ENCODE data around the gene BANP.

BANP gene

GRCh38 chr16:88061346-88062110, 110.3 kb downstream of the BANP start:
- H3K9ac ChIP-seq (ENCODE audit: low read length) = no peak overlapping the region
- H2AK5ac ChIP-seq (ENCODE audit: low read length) = no peak overlapping the region
- no peak overlapping the region for H3K4ac ChIP-seq (ENCODE audit: low read depth, low read length)
- no peak overlapping the region for H4K91ac ChIP-seq (ENCODE audit: low read depth, low read length)
- H4K8ac ChIP-seq (ENCODE audit: low read depth, low read length) = no peak overlapping the region
- DNase-seq = no peak
- H3K4me3 ChIP-seq (ENCODE audit: low read depth, low read length) = no peak overlapping the region
- H3K14ac ChIP-seq (ENCODE audit: low read length) = no peak overlapping the region
- no peak overlapping the region for H3K18ac ChIP-seq (ENCODE audit: low read length)
- H3K23ac ChIP-seq (ENCODE audit: low read length) = no peak overlapping the region
- H2BK120ac ChIP-seq (ENCODE audit: insufficient read depth, low read length, poor library complexity) = no peak overlapping the region
- H3K9me3 ChIP-seq (ENCODE audit: insufficient read depth, low read depth, low read length) = peaks cover 3% of the 10 kb centered on the region
- WGBS (ENCODE audit: extremely low coverage, insufficient coverage, insufficient read length) = no CpG with 5 or more reads among the region's 14 CpGs
- H3K4me1 ChIP-seq (ENCODE audit: control insufficient read depth in 1 of 2, insufficient read depth in 2 of 2, low read length in 2 of 2) = peaks cover 19 to 20% of the 10 kb centered on the region in 2 experiments
- H4K12ac ChIP-seq (ENCODE audit: low read depth, low read length) = no peak overlapping the region
- no peak overlapping the region for H2BK5ac ChIP-seq (ENCODE audit: low read depth, low read length, poor library complexity)
- no peak overlapping the region for H2AFZ ChIP-seq (ENCODE audit: insufficient read depth, low read length, poor library complexity)
- H3K79me1 ChIP-seq (ENCODE audit: low read length) = peaks cover 8% of the 10 kb centered on the region
- H3K36me3 ChIP-seq (ENCODE audit: control insufficient read depth in 1 of 2, insufficient read depth in 2 of 2, low read length in 2 of 2) = peaks cover 19 to 31% of the 10 kb centered on the region in 2 experiments
- no peaks in the 10 kb centered on the region for H3K79me2 ChIP-seq (ENCODE audit: control insufficient read depth, insufficient read depth, low read length, poor library complexity)
- H3K27me3 ChIP-seq (ENCODE audit: insufficient read depth, low read length) = no peaks in the 10 kb centered on the region
- H3K27ac ChIP-seq (ENCODE audit: low read depth, low read length) = no peak overlapping the region
- H3K4me2 ChIP-seq (ENCODE audit: low read length) = no peak overlapping the region
- H2BK12ac ChIP-seq (ENCODE audit: low read length) = no peak overlapping the region

- Histone ChIP-seq H3K14ac (ENCODE audit: low read length) (peak overlapping the region; percentile 62), H3K79me2 (ENCODE audit: control insufficient read depth, insufficient read depth, low read length, poor library complexity) (no peaks in the 10 kb centered on the region), H3K36me3 (ENCODE audit: control insufficient read depth in 1 of 2, insufficient read depth in 2 of 2, low read length in 2 of 2) (peaks cover 21 to 25% of the 10 kb centered on the region in 2 experiments), H2BK5ac (ENCODE audit: low read depth, low read length, poor library complexity) (peak overlapping the region; percentile 15), H3K18ac (ENCODE audit: low read length) (peak overlapping the region; percentile 13), H3K9ac (ENCODE audit: low read length) (no peak overlapping the region), H4K8ac (ENCODE audit: low read depth, low read length) (peak overlapping the region; percentile 1), H4K91ac (ENCODE audit: low read depth, low read length) (peak overlapping the region; percentile 72), H3K4ac (ENCODE audit: low read depth, low read length) (no peak overlapping the region), H2BK12ac (ENCODE audit: low read length) (peak overlapping the region; percentile 50), H3K79me1 (ENCODE audit: low read length) (peaks cover 8% of the 10 kb centered on the region), H2AFZ (ENCODE audit: insufficient read depth, low read length, poor library complexity) (peak overlapping the region; percentile 2), H2BK120ac (ENCODE audit: insufficient read depth, low read length, poor library complexity) (peak overlapping the region; percentile 1), H2AK5ac (ENCODE audit: low read length) (peak overlapping the region; percentile 9), H3K27me3 (ENCODE audit: insufficient read depth, low read length) (no peaks in the 10 kb centered on the region), H3K4me3 (ENCODE audit: low read depth, low read length) (no peak overlapping the region), H3K27ac (ENCODE audit: low read depth, low read length) (peak overlapping the region; percentile 5), H3K4me1 (ENCODE audit: control insufficient read depth in 1 of 2, insufficient read depth in 2 of 2, low read length in 2 of 2) (peaks cover 19 to 20% of the 10 kb centered on the region in 2 experiments), H4K12ac (ENCODE audit: low read depth, low read length) (no peak overlapping the region), H3K4me2 (ENCODE audit: low read length) (no peak overlapping the region), H3K9me3 (ENCODE audit: insufficient read depth, low read depth, low read length) (peaks cover 3% of the 10 kb centered on the region), H3K23ac (ENCODE audit: low read length) (no peak overlapping the region)
- no CpG with 5 or more reads among the region's 30 CpGs for WGBS (ENCODE audit: extremely low coverage, insufficient coverage, insufficient read length)
- peak; percentile 78 to 79 for DNase-seq
These were observed 111.3 kb downstream of the BANP start for GRCh38 chr16:88062341-88063210.

- no peak overlapping the region for H3K23ac ChIP-seq (ENCODE audit: low read length)
These were observed 112.1 kb downstream of the BANP start for GRCh38 chr16:88063211-88063773.

More at GRCh38 chr16:88063211-88063773, 112.1 kb downstream of the BANP start:
- H3K14ac ChIP-seq (ENCODE audit: low read length) = peak overlapping the region; percentile 62
- H3K4me1 ChIP-seq (ENCODE audit: control insufficient read depth in 1 of 2, insufficient read depth in 2 of 2, low read length in 2 of 2) = peaks cover 19 to 20% of the 10 kb centered on the region in 2 experiments
- H3K4ac ChIP-seq (ENCODE audit: low read depth, low read length) = no peak overlapping the region
- H4K91ac ChIP-seq (ENCODE audit: low read depth, low read length) = peak overlapping the region; percentile 72
- no peaks in the 10 kb centered on the region for H3K79me2 ChIP-seq (ENCODE audit: control insufficient read depth, insufficient read depth, low read length, poor library complexity)
- peak overlapping the region; percentile 50 for H2BK12ac ChIP-seq (ENCODE audit: low read length)
- H3K79me1 ChIP-seq (ENCODE audit: low read length) = peaks cover 8% of the 10 kb centered on the region
- H3K27me3 ChIP-seq (ENCODE audit: insufficient read depth, low read length) = no peaks in the 10 kb centered on the region
- H2AFZ ChIP-seq (ENCODE audit: insufficient read depth, low read length, poor library complexity) = peak overlapping the region; percentile 2
- H3K4me3 ChIP-seq (ENCODE audit: low read depth, low read length) = no peak overlapping the region
- no peak overlapping the region for H3K4me2 ChIP-seq (ENCODE audit: low read length)
- peak overlapping the region; percentile 9 for H2AK5ac ChIP-seq (ENCODE audit: low read length)
- no peak for DNase-seq
- peak overlapping the region; percentile 1 for H2BK120ac ChIP-seq (ENCODE audit: insufficient read depth, low read length, poor library complexity)
- peak overlapping the region; percentile 5 for H3K27ac ChIP-seq (ENCODE audit: low read depth, low read length)
- peaks cover 21 to 23% of the 10 kb centered on the region in 2 experiments for H3K36me3 ChIP-seq (ENCODE audit: control insufficient read depth in 1 of 2, insufficient read depth in 2 of 2, low read length in 2 of 2)
- peak overlapping the region; percentile 1 for H4K8ac ChIP-seq (ENCODE audit: low read depth, low read length)
- H3K9me3 ChIP-seq (ENCODE audit: insufficient read depth, low read depth, low read length) = peaks cover 3% of the 10 kb centered on the region
- H3K9ac ChIP-seq (ENCODE audit: low read length) = no peak overlapping the region
- no CpG with 5 or more reads among the region's 16 CpGs for WGBS (ENCODE audit: extremely low coverage, insufficient coverage, insufficient read length)
- no peak overlapping the region for H4K12ac ChIP-seq (ENCODE audit: low read depth, low read length)
- H2BK5ac ChIP-seq (ENCODE audit: low read depth, low read length, poor library complexity) = peak overlapping the region; percentile 15
- H3K18ac ChIP-seq (ENCODE audit: low read length) = peak overlapping the region; percentile 13

All from trophoblast cell (in vitro differentiated cells and primary cell).